ENCODE results near the gene TSHZ2.

Gene TSHZ2

GRCh38 chr20:53260591-53260990 lies 288.4 kb downstream of the TSHZ2 start:
- no peak for DNase-seq

DNA sequence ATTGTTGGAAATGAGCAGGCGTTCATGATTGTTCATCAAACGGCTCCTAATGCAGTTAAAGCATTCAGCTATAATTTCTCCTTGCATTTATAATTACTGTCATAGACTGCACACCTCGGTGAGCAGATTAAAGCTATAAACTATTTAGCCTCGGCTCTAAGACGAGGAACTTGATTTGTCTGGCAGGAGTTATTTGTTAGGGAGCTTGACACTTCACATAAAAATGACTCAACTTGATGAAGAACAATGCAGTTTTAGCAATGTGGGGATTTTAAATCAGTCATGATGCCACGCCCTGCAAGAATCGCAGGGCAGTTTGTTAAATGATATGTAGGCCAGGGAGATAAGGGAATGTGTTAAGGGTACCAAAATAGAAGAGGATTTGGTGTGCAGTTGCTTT lies 290.2 kb downstream of the TSHZ2 start:
- DNase-seq: no peak

DNA sequence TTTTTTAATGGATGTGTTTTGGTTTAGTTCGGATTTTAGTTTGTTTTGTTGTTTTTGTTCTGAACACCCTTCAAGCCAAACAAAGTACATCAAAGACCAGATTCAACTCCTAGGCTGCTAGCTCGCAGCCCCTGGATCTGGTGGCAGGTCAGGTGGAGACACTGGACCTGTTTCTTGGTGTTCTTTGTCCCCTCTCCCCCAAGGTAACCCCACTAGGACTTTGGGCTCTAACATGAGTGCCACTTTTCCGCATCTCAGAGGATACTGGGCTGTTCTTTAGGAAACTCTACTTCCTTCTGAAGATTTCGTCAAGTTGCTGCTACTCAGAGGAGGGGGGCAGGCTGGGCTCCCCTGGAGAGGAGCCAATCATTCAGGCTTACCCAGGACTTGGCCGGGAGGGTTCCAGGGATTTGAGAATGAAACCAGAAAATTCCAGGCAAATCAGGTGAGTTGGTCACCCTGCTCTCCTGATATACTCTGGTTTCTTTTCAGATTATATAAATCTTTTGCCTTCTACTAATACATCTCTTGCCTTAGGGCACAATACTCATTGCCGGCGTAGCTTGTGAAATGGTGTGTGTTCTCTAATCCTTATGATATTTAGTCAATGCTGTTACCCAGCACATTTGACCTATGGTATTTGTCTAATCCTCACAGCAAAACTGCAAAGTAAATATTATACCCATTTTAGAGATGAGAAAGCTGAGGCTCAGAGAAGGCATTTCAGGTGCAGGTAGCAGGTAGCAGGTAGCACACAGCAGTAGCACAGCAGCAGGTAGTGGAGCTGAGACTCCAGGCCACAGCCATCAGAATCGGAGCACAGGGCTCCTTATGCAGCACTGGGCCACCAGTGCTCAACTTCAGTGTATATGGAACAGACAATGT lies 291.6 kb downstream of the TSHZ2 start:
- no peak for DNase-seq

GRCh38 chr20:53264604-53265003 lies 292.4 kb downstream of the TSHZ2 start:
- DNase-seq: no peak

- no peak for DNase-seq
Measured at GRCh38 chr20:53265304-53265875, 293.2 kb downstream of the TSHZ2 start.

DNA sequence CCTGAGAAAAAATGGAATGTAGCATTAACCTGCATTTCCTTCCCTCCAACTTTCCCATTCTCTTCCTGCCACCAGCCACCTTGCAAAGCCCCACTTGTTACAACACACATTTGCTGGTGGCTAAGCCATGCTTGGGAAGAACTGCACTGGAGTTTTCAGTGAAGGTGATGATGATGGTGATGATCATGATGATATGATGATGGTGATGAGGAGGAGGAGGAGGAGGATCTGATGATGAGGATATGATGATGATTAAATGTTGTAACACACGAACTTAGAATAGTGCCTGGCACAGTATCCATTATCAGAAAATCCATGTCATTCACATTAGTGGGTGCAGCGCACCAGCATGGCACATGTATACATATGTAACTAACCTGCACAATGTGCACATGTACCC lies 297.2 kb downstream of the TSHZ2 start:
- no peak for DNase-seq

GRCh38 chr20:53270792-53271375 lies 298.7 kb downstream of the TSHZ2 start:
- no peak for DNase-seq

DNA sequence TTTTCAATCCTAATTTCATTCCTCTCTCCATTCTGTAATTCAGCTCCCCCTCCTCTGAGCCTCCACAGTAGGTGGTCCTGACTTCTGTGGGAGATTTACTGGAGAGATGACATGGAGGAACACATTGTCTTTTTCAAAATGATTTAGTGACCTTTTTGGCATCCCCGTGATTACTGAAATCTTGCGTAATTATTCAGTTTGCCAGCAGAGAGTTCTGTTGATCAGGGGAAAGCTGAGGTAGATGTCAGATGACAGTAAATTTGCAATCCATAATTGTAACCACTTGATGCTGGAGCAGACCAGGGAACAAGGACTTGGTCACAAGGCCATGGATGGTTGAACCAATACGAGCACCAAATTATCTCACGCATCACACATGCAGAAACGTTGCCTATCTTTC lies 302.2 kb downstream of the TSHZ2 start:
- no peak for DNase-seq

DNA sequence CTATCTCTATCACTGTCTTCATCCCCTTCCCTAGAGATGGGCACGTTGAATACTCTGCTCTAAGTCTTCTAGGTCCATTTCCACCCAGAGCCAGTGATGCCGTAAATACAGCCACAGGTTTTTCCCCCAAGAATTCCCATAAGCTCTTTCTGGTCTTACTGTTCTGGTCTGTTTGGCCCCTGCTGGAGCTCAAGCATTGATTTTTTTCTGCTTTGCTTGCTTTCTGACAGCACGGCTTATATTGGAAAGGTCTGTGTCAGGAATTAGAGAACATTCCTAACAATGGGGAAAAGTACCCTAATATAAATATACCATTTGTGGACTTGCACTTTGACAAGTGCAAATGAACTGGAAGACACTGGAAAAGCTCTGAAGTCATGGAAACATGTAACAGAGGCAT lies 302.6 kb downstream of the TSHZ2 start:
- DNase-seq: no peak

- no peak for DNase-seq
Measured at GRCh38 chr20:53276143-53276542, 304.0 kb downstream of the TSHZ2 start.

DNA sequence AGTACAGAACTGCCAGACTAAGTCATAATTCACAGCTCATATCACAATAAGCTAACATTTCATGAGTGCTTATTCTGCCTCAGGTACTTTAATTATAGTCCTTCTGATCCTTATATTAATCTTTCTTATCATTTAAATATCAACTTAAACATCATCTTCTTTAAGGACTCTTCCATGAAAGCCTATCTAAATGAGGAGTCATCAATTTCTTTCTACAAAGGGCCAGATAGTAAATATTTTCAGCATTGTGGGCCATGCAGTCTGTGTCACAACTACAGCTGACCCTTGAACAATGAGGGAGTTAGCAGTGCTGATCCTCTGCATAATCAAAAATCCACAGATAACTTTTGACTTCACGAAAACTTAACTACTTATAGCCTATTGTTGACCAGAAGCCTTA lies 306.4 kb downstream of the TSHZ2 start:
- no peak for DNase-seq

GRCh38 chr20:53279735-53280134 lies 307.6 kb downstream of the TSHZ2 start:
- DNase-seq: no peak

- no peak for DNase-seq
Measured at GRCh38 chr20:53281557-53282117, 309.5 kb downstream of the TSHZ2 start.

DNA sequence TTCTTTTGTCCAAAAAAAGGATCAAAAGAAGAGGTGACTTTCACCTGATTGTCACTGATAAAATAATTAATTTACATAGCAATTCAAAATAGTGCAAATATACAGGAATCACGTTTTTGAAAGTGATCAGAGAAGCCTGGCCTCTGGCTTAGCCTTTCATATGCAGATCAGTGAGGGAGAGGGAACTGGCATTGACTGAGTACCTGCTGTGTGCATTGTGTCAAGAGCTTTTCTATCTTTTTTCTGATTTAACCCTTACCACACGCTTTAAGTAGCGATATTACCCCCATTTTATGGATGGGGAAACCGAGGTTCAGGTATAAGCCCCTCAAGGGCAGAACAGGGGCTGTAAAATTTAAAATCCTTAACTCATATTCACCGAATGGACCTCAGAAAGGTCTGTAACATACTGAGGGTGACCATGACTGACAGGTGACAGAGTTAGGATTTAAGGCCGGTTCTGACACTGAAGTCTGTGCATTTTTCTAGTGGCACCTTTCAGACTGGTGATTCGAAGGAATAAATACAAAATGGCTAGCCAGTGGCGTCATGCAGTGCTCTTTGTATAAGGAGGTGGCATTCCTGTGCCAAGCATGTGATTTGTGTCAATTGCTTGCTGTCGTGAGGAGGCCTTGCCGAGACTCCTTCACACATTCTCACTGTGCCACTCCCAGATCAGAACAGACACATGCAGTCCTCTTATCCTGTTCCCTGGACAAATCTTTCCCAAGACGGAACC lies 310.2 kb downstream of the TSHZ2 start:
- no peak for DNase-seq

DNA sequence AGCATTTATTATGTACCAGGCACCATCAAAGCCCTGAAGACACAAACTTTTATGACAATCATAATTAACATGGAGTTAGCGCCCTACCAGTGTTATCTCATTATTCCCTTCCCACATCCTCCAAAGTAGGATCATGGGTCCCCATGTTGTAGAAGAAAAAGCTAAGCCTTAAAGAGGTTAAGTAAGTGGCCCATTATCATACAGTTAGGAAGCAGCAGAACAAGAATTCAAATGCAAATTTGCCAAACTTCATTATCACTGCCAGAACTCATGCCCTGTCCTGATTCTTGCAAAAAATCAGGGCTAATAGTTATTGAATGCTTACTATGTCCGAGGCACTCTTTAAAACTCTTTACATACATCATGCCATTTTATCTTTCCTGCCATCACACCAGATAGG lies 310.9 kb downstream of the TSHZ2 start:
- DNase-seq: no peak

DNA sequence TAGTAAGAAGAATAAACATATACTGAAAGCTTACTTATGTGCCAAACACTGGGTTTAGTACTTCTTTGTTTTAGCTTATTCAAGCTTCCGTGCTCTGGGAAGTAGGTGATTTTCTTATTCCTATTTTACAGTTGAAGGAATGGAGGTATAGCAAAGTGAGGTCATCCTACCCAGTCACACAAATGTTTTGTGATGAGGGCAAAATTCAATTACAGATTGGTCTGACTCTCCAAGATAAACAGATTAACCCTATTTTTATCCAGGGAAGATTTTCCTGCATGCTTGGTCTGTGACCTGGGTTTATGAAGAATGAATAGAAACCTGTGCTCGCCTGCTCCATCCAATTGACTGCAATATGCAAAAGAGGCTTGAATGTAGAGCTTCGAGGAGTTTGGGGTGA lies 311.4 kb downstream of the TSHZ2 start:
- no peak for DNase-seq

DNA sequence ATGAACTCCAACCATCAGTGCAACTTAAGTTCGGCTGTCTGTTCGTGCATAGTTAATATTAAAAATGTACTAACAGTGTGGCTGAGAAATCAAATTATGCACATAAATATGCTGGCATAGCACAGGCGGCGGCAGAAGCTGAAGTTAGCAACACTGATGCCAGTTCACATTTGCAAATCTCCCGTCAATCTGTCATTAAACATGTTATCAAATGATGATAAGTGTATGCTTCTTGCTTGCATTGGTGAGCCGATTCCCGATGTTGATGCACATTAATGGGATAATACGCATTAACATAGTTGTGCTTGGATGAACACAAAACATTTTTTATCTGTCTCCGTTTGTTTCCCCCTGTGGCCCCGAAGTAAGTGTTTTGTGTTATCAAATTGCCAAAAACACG lies 312.1 kb downstream of the TSHZ2 start:
- DNase-seq: no peak

GRCh38 chr20:53284696-53285095 lies 312.5 kb downstream of the TSHZ2 start:
- DNase-seq: no peak

- no peak for DNase-seq
Measured at GRCh38 chr20:53287357-53288042, 315.3 kb downstream of the TSHZ2 start.

DNA sequence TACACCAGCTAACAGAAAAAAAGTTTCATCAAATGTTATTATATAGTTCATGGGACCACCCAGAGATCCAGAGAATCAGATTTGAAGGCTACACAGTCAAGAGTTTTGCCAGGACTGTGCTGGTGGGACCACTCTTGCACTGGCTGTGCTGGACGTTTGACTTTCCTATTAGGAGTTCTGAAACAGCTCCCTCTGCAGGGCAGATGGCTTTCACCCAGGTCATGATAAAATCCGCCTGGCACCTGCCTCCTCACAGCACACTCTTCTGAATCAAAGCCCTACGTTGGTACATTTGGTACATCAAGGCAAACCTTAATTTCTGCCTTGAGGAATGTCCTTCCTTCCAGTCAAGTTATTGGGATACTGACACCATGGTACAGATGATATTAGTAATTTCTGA lies 319.4 kb downstream of the TSHZ2 start:
- no peak for DNase-seq

DNA sequence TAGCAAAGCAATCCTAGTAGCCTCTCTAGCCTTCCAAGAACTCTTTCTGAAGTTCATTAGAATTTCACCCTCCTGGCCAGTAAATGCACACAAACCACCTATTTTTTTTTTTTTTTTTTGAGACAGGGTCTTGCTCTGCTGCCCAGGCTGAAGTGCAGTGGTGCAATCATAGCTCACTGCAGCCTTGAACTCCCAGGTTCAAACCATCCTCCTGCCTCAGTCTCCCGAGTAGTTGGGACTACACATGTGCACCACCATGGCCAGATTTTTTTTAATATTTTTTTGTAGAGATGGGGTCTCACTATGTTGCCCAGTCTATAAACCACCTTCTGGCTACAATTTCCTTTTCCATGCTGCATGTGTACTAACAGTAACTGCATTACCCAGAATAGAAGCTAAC lies 320.2 kb downstream of the TSHZ2 start:
- no peak for DNase-seq

- DNase-seq: no peak
Measured at GRCh38 chr20:53294804-53295203, 322.6 kb downstream of the TSHZ2 start.

GRCh38 chr20:53296025-53296424 lies 323.9 kb downstream of the TSHZ2 start:
- no peak for DNase-seq
